HG02970 (cell line): Measurements from ENCODE around the gene DYTN.

Source experiments
- ATAC-seq: cut with Tn5 transposase; IDR thresholded peaks from one replicate; pipeline ENCODE4 v1.9.1; 2021; ENCODE audit warnings: mild to moderate bottlenecking, moderate library complexity, moderate number of reproducible peaks; ENCODE audit not compliant: unreplicated experiment, low FRiP score

DYTN gene

GRCh38 chr2:206619011-206619410 lies 99.2 kb downstream of the DYTN start:
- no peak for ATAC-seq

- no peak for ATAC-seq
Measured at GRCh38 chr2:206616151-206616550, 102.0 kb downstream of the DYTN start.

- no peak for ATAC-seq
Measured at GRCh38 chr2:206615417-206616089, 102.6 kb downstream of the DYTN start.

- no peak for ATAC-seq
Measured at GRCh38 chr2:206614811-206615210, 103.4 kb downstream of the DYTN start.

GRCh38 chr2:206611736-206612135 lies 106.5 kb downstream of the DYTN start:
- ATAC-seq = no peak

- ATAC-seq = no peak
Measured at GRCh38 chr2:206611191-206611590, 107.0 kb downstream of the DYTN start.

- ATAC-seq = no peak
Measured at GRCh38 chr2:206610451-206610850, 107.7 kb downstream of the DYTN start.

GRCh38 chr2:206603243-206603642 lies 115.0 kb downstream of the DYTN start:
- ATAC-seq = no peak
